22Rv1 (cell line): Measurements from ENCODE around the gene A3GALT2.

Source experiments
- H3K27ac ChIP-seq: fragments of 450-650 bp; 2 replicates; pipeline ENCODE4 v1.5.1; 2017
- CTCF ChIP-seq: fragments of 450-650 bp; IDR thresholded peaks from 2 replicates; pipeline ENCODE4 v1.5.1; 2017; ENCODE audit warnings: mild to moderate bottlenecking
- ZFX ChIP-seq: fragments of 450-650 bp; IDR thresholded peaks from 2 replicates; pipeline ENCODE4 v1.6.1; 2017; ENCODE audit warnings: antibody characterized with exemption, borderline replicate concordance

The A3GALT2 gene

GRCh38 chr1:33277488-33278084, 43.3 kb downstream of the A3GALT2 start:
- TF ChIP-seq ZFX (no peak), CTCF (no peak)
- H3K27ac ChIP-seq, result no peak overlapping the region

- TF ChIP-seq ZFX (no peak), CTCF (no peak)
- no peak overlapping the region for H3K27ac ChIP-seq
Observed at GRCh38 chr1:33276573-33277298, 44.2 kb downstream of the A3GALT2 start.

- TF ChIP-seq ZFX (no peak), CTCF (no peak)
- no peak overlapping the region for H3K27ac ChIP-seq
Observed at GRCh38 chr1:33275706-33276572, 45.0 kb downstream of the A3GALT2 start.

- TF ChIP-seq CTCF, result no peak
- TF ChIP-seq ZFX, result no peak
- H3K27ac ChIP-seq, result no peak overlapping the region
Observed at GRCh38 chr1:33275195-33275594, 45.7 kb downstream of the A3GALT2 start.

GRCh38 chr1:33274446-33274845, 46.5 kb downstream of the A3GALT2 start:
- H3K27ac ChIP-seq, result no peak overlapping the region
- TF ChIP-seq ZFX (no peak), CTCF (no peak)

GRCh38 chr1:33273961-33274371, 46.9 kb downstream of the A3GALT2 start:
- no peak overlapping the region for H3K27ac ChIP-seq
- TF ChIP-seq CTCF (no peak), ZFX (no peak)
